ENCODE results near the gene KRT40.

Gene KRT40

GRCh38 chr17:40996829-40997228 is 12.7 kb upstream of the KRT40 start:
- H4K20me1 ChIP-seq (ENCODE audit: insufficient read depth, low read length), result no peaks in the 10 kb centered on the region
- no peak overlapping the region for H3K4me3 ChIP-seq (ENCODE audit: low read depth in 1 of 2, low read length in 2 of 2)

GRCh38 chr17:40995116-40995515 is 11.0 kb upstream of the KRT40 start:
- H3K4me2 ChIP-seq (ENCODE audit: insufficient read depth, low read length), result no peak overlapping the region
- no peak overlapping the region for H3K27ac ChIP-seq (ENCODE audit: low read length)
- H3K4me3 ChIP-seq (ENCODE audit: low read depth in 1 of 2, low read length in 2 of 2), result no peak overlapping the region
- H3K79me2 ChIP-seq (ENCODE audit: insufficient read depth, low read length), result no peaks in the 10 kb centered on the region
- TF ChIP-seq CTCF (IDR thresholded peaks at IDR 0.05; ENCODE audit: borderline replicate concordance, extremely low read depth, low read length, poor library complexity, severe bottlenecking), result no peak
- TF ChIP-seq EZH2 (IDR thresholded peaks at IDR 0.05; ENCODE audit: borderline replicate concordance, low read depth, low read length, severe bottlenecking), result no peak
- no peak overlapping the region for H2AFZ ChIP-seq (ENCODE audit: low read depth, low read length)
- DNase-seq, result no peak
- H3K27me3 ChIP-seq (ENCODE audit: insufficient read depth, low read length, poor library complexity), result peaks cover 41% of the 10 kb centered on the region
- H4K20me1 ChIP-seq (ENCODE audit: insufficient read depth, low read length), result no peaks in the 10 kb centered on the region
- no peaks in the 10 kb centered on the region for H3K9me3 ChIP-seq (ENCODE audit: insufficient read depth, low read length, severe bottlenecking)
- H3K9ac ChIP-seq (ENCODE audit: low read depth, low read length), result no peak overlapping the region
- no peaks in the 10 kb centered on the region for H3K36me3 ChIP-seq (ENCODE audit: insufficient read depth, low read length)
- no peak for ATAC-seq (ENCODE audit: insufficient read depth, low read depth)
- no peaks in the 10 kb centered on the region for H3K4me1 ChIP-seq (ENCODE audit: insufficient read depth, low read length)

More at GRCh38 chr17:40996829-40997228, 12.7 kb upstream of the KRT40 start:
- Histone ChIP-seq H3K9me3 (ENCODE audit: insufficient read depth, low read length, severe bottlenecking) (no peaks in the 10 kb centered on the region), H3K27ac (ENCODE audit: low read length) (no peak overlapping the region), H3K4me2 (ENCODE audit: insufficient read depth, low read length) (no peak overlapping the region), H2AFZ (ENCODE audit: low read depth, low read length) (no peak overlapping the region), H3K79me2 (ENCODE audit: insufficient read depth, low read length) (no peaks in the 10 kb centered on the region), H3K4me1 (ENCODE audit: insufficient read depth, low read length) (no peaks in the 10 kb centered on the region), H3K9ac (ENCODE audit: low read depth, low read length) (no peak overlapping the region), H3K27me3 (ENCODE audit: insufficient read depth, low read length, poor library complexity) (peaks cover 44% of the 10 kb centered on the region), H3K36me3 (ENCODE audit: insufficient read depth, low read length) (no peaks in the 10 kb centered on the region)
- DNase-seq (no peak), ATAC-seq (ENCODE audit: insufficient read depth, low read depth) (no peak)
- no peak for TF ChIP-seq EZH2 (IDR thresholded peaks at IDR 0.05; ENCODE audit: borderline replicate concordance, low read depth, low read length, severe bottlenecking)

- H3K79me2 ChIP-seq (ENCODE audit: insufficient read depth, low read length), result no peaks in the 10 kb centered on the region
- peaks cover 35% of the 10 kb centered on the region for H3K27me3 ChIP-seq (ENCODE audit: insufficient read depth, low read length, poor library complexity)
- TF ChIP-seq EZH2 (IDR thresholded peaks at IDR 0.05; ENCODE audit: borderline replicate concordance, low read depth, low read length, severe bottlenecking) (no peak), CTCF (IDR thresholded peaks at IDR 0.05; ENCODE audit: borderline replicate concordance, extremely low read depth, low read length, poor library complexity, severe bottlenecking) (no peak)
- no peak within 1 kb of the TSS for H2AFZ ChIP-seq (ENCODE audit: low read depth, low read length)
- H3K4me3 ChIP-seq (ENCODE audit: low read depth in 1 of 2, low read length in 2 of 2), result no peak within 1 kb of the TSS
- no peaks in the 10 kb centered on the region for H3K9me3 ChIP-seq (ENCODE audit: insufficient read depth, low read length, severe bottlenecking)
- H3K4me1 ChIP-seq (ENCODE audit: insufficient read depth, low read length), result no peaks in the 10 kb centered on the region
- no peak within 1 kb of the TSS for H3K9ac ChIP-seq (ENCODE audit: low read depth, low read length)
- DNase-seq, result peak; percentile 13
- H3K27ac ChIP-seq (ENCODE audit: low read length), result no peak within 1 kb of the TSS
- peak; percentile 33; the same call in 1 of the 3 replicates for ATAC-seq (ENCODE audit: insufficient read depth, low read depth)
- H4K20me1 ChIP-seq (ENCODE audit: insufficient read depth, low read length), result no peaks in the 10 kb centered on the region
- no peaks in the 10 kb centered on the region for H3K36me3 ChIP-seq (ENCODE audit: insufficient read depth, low read length)
- H3K4me2 ChIP-seq (ENCODE audit: insufficient read depth, low read length), result no peak within 1 kb of the TSS
These were observed 9.7 kb upstream of the KRT40 start, which contains the start of gene KRTAP3-3 for GRCh38 chr17:40993839-40994238. TSS of gene KRTAP3-3 (minus strand) at chr17:40994164. CDS start at chr17:40994097, 67 bp downstream.

- Histone ChIP-seq H3K4me3 (ENCODE audit: low read depth in 1 of 2, low read length in 2 of 2) (no peak overlapping the region), H3K9ac (ENCODE audit: low read depth, low read length) (no peak overlapping the region), H3K79me2 (ENCODE audit: insufficient read depth, low read length) (no peaks in the 10 kb centered on the region), H3K9me3 (ENCODE audit: insufficient read depth, low read length, severe bottlenecking) (no peaks in the 10 kb centered on the region), H3K36me3 (ENCODE audit: insufficient read depth, low read length) (no peaks in the 10 kb centered on the region), H2AFZ (ENCODE audit: low read depth, low read length) (no peak overlapping the region), H3K4me1 (ENCODE audit: insufficient read depth, low read length) (no peaks in the 10 kb centered on the region), H3K27ac (ENCODE audit: low read length) (no peak overlapping the region), H3K4me2 (ENCODE audit: insufficient read depth, low read length) (no peak overlapping the region), H3K27me3 (ENCODE audit: insufficient read depth, low read length, poor library complexity) (peaks cover 38% of the 10 kb centered on the region), H4K20me1 (ENCODE audit: insufficient read depth, low read length) (no peaks in the 10 kb centered on the region)
- DNase-seq, result no peak
- TF ChIP-seq EZH2 (IDR thresholded peaks at IDR 0.05; ENCODE audit: borderline replicate concordance, low read depth, low read length, severe bottlenecking), result no peak
- no peak for TF ChIP-seq CTCF (IDR thresholded peaks at IDR 0.05; ENCODE audit: borderline replicate concordance, extremely low read depth, low read length, poor library complexity, severe bottlenecking)
- no peak for ATAC-seq (ENCODE audit: insufficient read depth, low read depth)
These were observed 9.0 kb upstream of the KRT40 start for GRCh38 chr17:40993084-40993483.

Data from DND-41 (cell line).